Measurements from ENCODE around the gene KRT15.
A peak's percentile ranks its signal among the peaks of the same experiment; 100 is the strongest.

GRCh38 chr17:41510251-41511065, 8.2 kb downstream of the KRT15 start:
- TF ChIP-seq CTCF (IDR thresholded peaks at IDR 0.05; ENCODE audit: control extremely low read depth in 1 of 3, insufficient read depth in 1 of 3, low read depth in 1 of 3, low read length in 3 of 3): peak in 1 of 3 experiments; percentile 17; a peak in 1 of 4 replicates
- no peak for TF ChIP-seq EP300 (IDR thresholded peaks at IDR 0.05; ENCODE audit: borderline replicate concordance in 1 of 2, low read depth in 2 of 2, low read length in 2 of 2)
- 0 out of 2 replicates have a peak, but pooled peaks have one; percentile 35 for TF ChIP-seq YY1 (IDR thresholded peaks at IDR 0.05; ENCODE audit: low read depth, low read length)
- TF ChIP-seq MAX (IDR thresholded peaks at IDR 0.05): no peak
- TF ChIP-seq POLR2A (IDR thresholded peaks at IDR 0.05; ENCODE audit: control extremely low read depth in 1 of 2, low read depth in 2 of 2, low read length in 2 of 2): no peak
- TF ChIP-seq CHD2 (IDR thresholded peaks at IDR 0.05; ENCODE audit: low read length): no peak
- TF ChIP-seq USF2 (IDR thresholded peaks at IDR 0.05; ENCODE audit: low read length): no peak
- TF ChIP-seq HDAC2 (IDR thresholded peaks at IDR 0.05; ENCODE audit: borderline replicate concordance in 1 of 2, low read depth in 2 of 2, low read length in 2 of 2): no peak
- TF ChIP-seq HDAC6 (IDR thresholded peaks at IDR 0.05; ENCODE audit: low read depth, low read length): no peak
- no peak for TF ChIP-seq JUND (IDR thresholded peaks at IDR 0.05; ENCODE audit: low read length)
